ENCODE results near the gene SLC6A18.

Gene SLC6A18

GRCh38 chr5:1225081-1225480 is at the start of gene SLC6A18:
Gene SLC6A18 (plus strand): TSS chr5:1225381. CDS start chr5:1225478, 97 bp downstream.
- no peak for DNase-seq

GRCh38 chr5:1175801-1176472 is 49.2 kb upstream of the SLC6A18 start:
- no peak for DNase-seq

- no peak for DNase-seq
Observed at GRCh38 chr5:1176473-1177391, 48.4 kb upstream of the SLC6A18 start.

- no peak for DNase-seq
Observed at GRCh38 chr5:1177826-1178528, 47.2 kb upstream of the SLC6A18 start.

- DNase-seq, result no peak
Observed at GRCh38 chr5:1178529-1179382, 46.4 kb upstream of the SLC6A18 start.

- no peak for DNase-seq
Observed at GRCh38 chr5:1179383-1179715, 45.8 kb upstream of the SLC6A18 start.

- DNase-seq, result no peak
Observed at GRCh38 chr5:1180096-1180495, 45.1 kb upstream of the SLC6A18 start.

GRCh38 chr5:1180841-1181271 is 44.3 kb upstream of the SLC6A18 start:
- DNase-seq, result no peak

GRCh38 chr5:1181451-1182359 is 43.5 kb upstream of the SLC6A18 start:
- DNase-seq, result no peak

- no peak for DNase-seq
Observed at GRCh38 chr5:1182360-1182632, 42.9 kb upstream of the SLC6A18 start.

- DNase-seq, result no peak
Observed at GRCh38 chr5:1182633-1183423, 42.4 kb upstream of the SLC6A18 start.

- DNase-seq, result no peak
Observed at GRCh38 chr5:1183424-1184162, 41.6 kb upstream of the SLC6A18 start.

GRCh38 chr5:1184163-1184470 is 41.1 kb upstream of the SLC6A18 start:
- no peak for DNase-seq

- DNase-seq, result no peak
Observed at GRCh38 chr5:1184481-1184880, 40.7 kb upstream of the SLC6A18 start.

- DNase-seq, result no peak
Observed at GRCh38 chr5:1185038-1185627, 40.0 kb upstream of the SLC6A18 start.

GRCh38 chr5:1185629-1186350 is 39.4 kb upstream of the SLC6A18 start:
- no peak for DNase-seq

GRCh38 chr5:1186351-1187233 is 38.6 kb upstream of the SLC6A18 start:
- no peak for DNase-seq
